Head of caudate nucleus (tissue), 42 donors: ENCODE results near the gene NAALADL2.

ENCODE experiments used
- DNase-seq, 42 donors: peaks; one replicate each; pipeline versions ENCODE4 v3.0.0 to v3.0.0-alpha.2; 2020 to 2021; ENCODE audit warnings: mixed read lengths in 7 of 42
- intact Hi-C: fragments of 100-400 bp; cut with DNase I; formaldehyde crosslinking; loops from one replicate; pipeline ENCODE4 v1.15.0; 2022

Gene NAALADL2

GRCh38 chr3:174957551-174958001 lies 98.4 kb downstream of the NAALADL2 start:
- DNase-seq, result no peak
- intact Hi-C loops, result no loop called here

- intact Hi-C loops, result no loop called here
- DNase-seq, result no peak
Observed at GRCh38 chr3:174958671-174959328, 99.7 kb downstream of the NAALADL2 start.

- no peak for DNase-seq
- intact Hi-C loops, result no loop called here
Observed at GRCh38 chr3:174959556-174960065, 100.5 kb downstream of the NAALADL2 start.

GRCh38 chr3:174960898-174961297 lies 101.8 kb downstream of the NAALADL2 start:
- no peak for DNase-seq
- intact Hi-C loops, result no loop called here

- intact Hi-C loops, result no loop called here
- DNase-seq, result no peak
Observed at GRCh38 chr3:174973465-174973864, 114.3 kb downstream of the NAALADL2 start.

- intact Hi-C loops, result no loop called here
- DNase-seq, result no peak
Observed at GRCh38 chr3:174986685-174987084, 127.6 kb downstream of the NAALADL2 start.

- intact Hi-C loops, result no loop called here
- DNase-seq, result no peak
Observed at GRCh38 chr3:175001091-175001490, 142.0 kb downstream of the NAALADL2 start.

- intact Hi-C loops, result no loop called here
- no peak for DNase-seq
Observed at GRCh38 chr3:175002732-175003143, 143.6 kb downstream of the NAALADL2 start.

GRCh38 chr3:175003590-175003989 lies 144.5 kb downstream of the NAALADL2 start:
- DNase-seq, result no peak
- intact Hi-C loops, result no loop called here

- no peak for DNase-seq
- intact Hi-C loops, result no loop called here
Observed at GRCh38 chr3:175005193-175005592, 146.1 kb downstream of the NAALADL2 start.

- DNase-seq, result no peak
- intact Hi-C loops, result no loop called here
Observed at GRCh38 chr3:175005881-175006280, 146.7 kb downstream of the NAALADL2 start.

- intact Hi-C loops, result no loop called here
- DNase-seq, result no peak
Observed at GRCh38 chr3:175007306-175007705, 148.2 kb downstream of the NAALADL2 start.

- DNase-seq, result no peak
- intact Hi-C loops, result no loop called here
Observed at GRCh38 chr3:175009295-175009694, 150.2 kb downstream of the NAALADL2 start.

GRCh38 chr3:175015056-175015635 lies 156.0 kb downstream of the NAALADL2 start:
- DNase-seq, result no peak
- intact Hi-C loops, result no loop called here

GRCh38 chr3:175018946-175019727 lies 160.0 kb downstream of the NAALADL2 start:
- no peak for DNase-seq

GRCh38 chr3:175020101-175020500 lies 161.0 kb downstream of the NAALADL2 start:
- no peak for DNase-seq
- intact Hi-C loops, result no loop called here

More at GRCh38 chr3:175018946-175019727, 160.0 kb downstream of the NAALADL2 start:
- intact Hi-C loops, result no loop called here

- DNase-seq, result no peak
- intact Hi-C loops, result no loop called here
Observed at GRCh38 chr3:175029828-175030227, 170.7 kb downstream of the NAALADL2 start.

- no peak for DNase-seq
- intact Hi-C loops, result no loop called here
Observed at GRCh38 chr3:175039875-175040274, 180.7 kb downstream of the NAALADL2 start.

GRCh38 chr3:175041369-175041768 lies 182.2 kb downstream of the NAALADL2 start:
- intact Hi-C loops, result no loop called here
- no peak for DNase-seq

GRCh38 chr3:175046601-175047000 lies 187.5 kb downstream of the NAALADL2 start:
- intact Hi-C loops, result no loop called here
- DNase-seq, result no peak
